ENCODE results near the gene DEDD2.

The DEDD2 gene

DNA sequence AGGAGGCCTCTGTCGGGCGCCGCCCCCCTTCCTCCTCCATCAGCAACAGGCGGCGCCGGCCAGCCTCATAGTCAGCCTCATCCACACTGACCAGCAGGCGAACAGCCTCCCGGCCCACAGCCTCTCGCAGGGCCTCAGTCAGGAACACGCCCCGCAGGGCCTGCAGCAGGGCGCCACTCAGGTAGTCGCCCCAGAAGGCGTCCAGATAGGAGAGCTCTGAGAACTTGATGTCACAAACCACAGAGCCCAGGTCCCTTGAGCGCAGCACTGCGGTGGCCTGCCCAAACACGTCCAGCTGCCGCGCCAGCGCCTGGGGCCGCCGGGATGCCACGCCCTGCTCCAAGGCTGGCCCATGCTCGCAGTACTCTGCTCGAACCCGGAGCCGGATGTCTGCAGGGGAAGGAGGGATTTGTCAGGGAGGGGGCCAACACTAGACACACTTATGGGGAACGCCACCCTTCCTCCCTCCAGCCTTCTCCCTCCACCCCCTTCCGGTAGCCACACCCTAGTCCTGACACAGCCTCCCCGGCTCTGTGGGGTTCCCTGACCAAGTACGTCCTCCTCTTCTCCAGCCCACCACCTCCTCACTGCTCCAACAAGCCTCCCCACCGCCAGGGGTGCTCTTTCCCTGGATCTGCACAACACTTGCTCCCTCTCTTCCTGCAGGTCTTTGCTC is 17.9 kb downstream of the DEDD2 start:
- no peak for DNase-seq (ENCODE audit: low read depth in 3 of 3)

DNA sequence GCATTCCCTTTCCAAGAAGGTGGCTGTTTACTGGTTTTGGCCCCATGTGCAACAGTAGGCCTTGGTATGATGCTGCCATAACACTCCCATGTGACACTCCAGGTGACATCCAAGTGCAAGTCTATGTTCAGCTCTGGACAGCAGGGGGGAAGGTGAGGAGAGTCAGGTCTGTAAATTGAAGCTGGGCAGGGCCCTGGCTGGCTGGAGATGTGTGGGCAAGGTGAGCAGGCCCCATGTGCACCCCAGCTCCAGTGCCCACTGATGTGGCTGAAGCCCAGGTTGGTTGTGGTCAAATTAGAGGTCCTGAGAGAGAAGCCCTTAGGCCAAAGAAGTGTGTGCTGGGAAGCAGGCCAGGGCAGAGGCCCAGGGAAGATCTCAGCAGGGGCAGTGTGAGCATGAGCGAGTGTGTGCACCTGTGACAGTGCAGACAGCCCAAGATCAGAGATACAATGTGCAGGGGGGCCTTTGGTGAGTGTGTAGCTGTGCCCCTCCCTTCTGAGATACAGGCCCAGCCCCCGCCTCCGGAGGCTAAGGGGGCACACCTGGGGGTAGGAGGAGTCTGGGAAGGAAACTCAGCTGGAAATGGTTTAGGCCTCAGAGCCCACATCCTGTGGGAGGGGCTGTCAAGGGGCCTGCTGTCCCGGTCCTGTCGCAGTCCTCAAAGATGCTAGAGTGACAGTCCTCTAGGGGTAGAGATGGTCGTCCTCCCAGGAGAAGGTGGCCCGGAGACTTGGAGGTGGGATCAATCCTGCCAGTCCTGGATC is 18.6 kb downstream of the DEDD2 start:
- peak in 1 of 3 experiments; percentile 31 for DNase-seq (ENCODE audit: low read depth in 3 of 3)

DNA sequence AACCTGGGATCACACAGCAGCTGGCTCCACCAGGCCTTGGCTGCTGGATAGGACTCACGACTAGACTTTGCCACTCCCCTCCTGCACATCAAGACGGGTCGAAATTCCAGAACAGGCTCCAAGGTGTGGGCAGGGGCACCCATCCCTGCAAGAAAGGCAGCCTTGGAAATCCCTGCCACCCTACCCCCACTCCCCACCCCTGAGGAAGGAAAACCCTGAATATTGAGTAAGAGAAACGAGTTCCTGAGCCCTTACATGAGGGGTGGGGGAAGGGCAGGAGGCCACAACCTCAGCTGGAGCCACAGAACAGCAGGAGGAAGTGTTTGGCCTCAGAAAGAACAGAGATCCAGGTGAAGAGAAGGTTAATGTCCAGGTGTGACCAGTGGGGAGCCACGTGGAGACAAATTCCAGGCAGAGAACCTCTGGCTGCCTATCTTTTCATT is 20.1 kb downstream of the DEDD2 start:
- DNase-seq (ENCODE audit: low read depth in 3 of 3), result no peak

DNA sequence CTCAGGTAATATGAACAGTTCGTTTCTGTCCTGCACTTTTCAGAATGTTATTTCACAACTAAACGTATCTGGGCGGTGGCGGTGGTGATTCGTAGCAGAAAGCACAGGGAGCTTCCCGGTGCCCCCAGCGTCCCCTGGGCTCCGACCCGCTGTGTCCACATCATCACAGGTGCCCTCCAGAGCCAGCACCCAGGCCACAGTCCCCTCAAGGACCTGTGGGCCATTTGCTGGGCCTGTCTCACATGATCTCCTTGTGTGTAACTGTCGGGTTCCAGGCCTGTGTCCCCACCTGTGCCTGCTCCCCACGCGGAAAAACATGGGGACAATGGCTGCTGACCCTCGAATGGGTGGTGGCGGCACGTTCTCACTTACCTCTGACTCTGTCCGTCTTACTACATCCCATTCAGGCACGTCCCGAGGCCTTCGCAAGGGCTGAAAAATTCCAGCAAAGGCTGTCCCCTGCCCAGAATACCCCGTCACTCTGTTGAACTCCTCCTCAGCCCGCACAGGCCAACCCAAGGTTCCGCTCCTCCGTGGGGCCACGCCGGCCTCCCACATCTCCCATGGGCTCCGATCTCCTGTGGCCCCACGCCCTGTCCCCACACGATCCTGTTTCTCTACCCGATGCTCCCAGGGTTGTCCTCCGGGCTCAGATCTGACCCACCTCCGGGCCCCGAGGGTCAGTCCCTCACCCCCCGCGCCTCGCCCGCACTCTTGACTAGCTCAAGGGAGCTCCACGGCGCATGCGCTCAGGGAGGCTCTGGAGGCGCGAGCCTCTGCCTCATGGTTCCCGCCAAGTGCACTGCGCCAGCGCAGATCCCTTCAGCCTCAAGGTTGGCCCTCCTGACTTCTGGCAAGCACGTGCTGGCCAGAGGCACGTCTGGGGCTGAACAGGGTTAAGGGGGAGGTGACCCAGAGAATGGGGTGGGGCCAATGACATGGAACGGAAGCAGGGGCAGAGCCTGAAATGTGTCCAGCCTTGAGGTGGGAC is 21.2 kb downstream of the DEDD2 start:
- DNase-seq (ENCODE audit: low read depth in 3 of 3), result no peak

DNA sequence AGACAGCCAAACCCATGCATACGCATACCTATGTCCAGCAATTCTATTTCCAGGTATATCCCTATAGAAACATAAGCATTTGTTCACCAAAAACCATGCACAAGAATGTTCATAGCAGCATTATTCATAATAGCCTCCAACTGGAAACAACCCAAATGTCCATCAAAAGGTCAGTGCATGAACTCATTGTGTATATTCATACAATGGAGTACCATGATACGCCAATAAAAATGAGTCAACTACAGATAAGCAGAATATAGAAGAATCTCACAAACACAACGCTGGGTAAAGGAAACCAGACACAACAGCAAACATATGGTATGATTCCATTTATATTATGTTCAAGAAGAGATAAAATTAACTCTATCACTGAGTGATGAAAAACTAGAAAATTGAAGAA is 23.8 kb downstream of the DEDD2 start:
- DNase-seq (ENCODE audit: low read depth in 3 of 3), result no peak

DNA sequence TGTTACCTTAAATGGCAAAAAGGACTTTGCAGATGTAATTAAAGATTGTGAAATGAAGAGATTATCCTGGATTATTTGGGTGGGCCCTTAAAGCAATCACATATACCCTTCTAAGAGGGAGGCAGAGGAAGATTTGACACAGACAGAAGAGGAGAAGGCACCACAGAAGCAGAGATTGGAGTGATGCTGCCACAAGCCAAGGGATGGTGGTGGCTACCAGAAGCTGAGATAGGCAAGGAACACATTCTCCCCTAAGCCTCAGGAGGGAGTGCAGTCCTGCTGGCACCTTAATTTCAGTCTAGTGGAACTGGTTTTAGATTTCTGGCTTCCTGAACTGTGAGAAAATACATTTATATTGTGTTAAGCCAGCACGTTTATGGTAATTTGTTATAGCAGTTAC is 24.2 kb downstream of the DEDD2 start:
- no peak for DNase-seq (ENCODE audit: low read depth in 3 of 3)

DNA sequence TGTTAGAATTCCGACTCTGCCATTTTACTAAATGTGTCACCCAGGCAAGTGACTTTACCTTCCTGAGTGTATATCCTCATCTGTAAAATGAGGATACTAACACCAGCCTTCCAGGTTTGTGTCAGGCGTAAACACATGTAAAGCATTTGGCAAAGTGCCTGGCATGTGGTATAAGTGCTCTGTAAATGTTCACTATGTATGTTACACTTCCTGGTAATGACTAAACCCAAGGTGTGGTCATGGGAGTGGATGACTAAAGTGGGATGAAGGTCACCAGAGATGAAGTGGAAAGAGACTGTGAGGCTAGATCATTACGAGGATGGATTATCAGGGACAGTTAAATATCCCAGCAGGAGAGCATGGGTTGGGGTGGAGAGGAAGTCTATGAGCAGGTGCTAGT is 25.6 kb downstream of the DEDD2 start:
- DNase-seq (ENCODE audit: low read depth in 3 of 3), result no peak

DNA sequence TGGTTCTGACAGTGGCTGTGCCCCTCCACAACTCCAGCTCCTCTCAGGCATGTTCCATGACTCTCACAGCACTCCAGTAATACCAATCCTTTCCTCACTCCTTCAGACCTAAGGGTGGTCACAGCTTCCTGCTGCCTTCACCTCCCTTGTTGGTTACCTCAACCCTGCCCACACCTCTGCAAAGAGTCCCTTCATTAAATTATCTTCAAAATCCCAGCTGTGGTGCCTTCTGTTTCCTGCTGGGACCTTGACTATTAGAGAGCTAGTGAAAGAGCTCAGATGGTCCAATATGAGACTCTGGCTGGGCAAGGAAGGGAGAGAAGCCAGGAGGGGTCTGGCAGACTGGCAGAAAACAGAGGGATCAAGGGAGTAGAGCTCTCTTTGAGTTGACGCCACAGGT is 26.1 kb downstream of the DEDD2 start:
- DNase-seq (ENCODE audit: low read depth in 3 of 3), result no peak

DNA sequence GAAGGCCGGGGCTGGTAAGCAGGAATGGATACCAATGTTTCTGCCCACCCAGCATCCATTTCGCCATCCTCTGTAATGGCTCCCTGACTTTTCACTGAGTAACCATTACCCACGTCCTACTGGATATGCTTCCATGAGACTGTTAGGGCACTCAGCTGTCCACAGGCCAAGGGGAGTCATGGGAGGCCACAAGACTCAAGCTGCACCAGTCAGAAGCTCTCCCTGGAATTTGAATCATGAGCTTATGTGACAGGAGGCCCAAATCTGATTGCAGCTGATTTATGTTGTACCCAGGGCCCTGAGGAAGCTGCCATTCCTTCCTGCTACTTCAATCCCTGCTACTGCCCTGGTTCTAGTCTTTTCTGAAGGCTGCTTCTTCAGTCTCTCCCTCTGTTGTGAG is 28.3 kb downstream of the DEDD2 start:
- no peak for DNase-seq (ENCODE audit: low read depth in 3 of 3)

DNA sequence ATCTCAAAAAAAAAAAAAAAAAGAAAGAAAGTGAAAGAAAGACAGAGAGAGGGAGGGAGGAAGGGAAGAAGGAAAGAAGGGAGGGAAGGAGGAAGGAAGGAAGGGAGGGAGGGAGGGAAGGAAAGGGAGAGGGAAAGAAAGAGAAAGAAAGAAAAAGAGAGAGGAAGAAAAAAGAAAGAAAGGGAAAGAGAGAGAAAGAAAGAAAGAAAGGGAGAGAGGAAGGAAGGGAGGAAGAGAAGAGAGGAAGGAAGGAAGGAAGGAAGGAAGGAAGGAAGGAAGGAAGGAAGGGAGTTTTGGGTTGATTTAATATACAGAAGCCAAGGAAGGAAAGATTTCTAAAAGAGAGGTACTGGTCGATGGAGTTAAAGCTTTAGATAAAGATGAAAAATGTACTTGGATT is 28.8 kb downstream of the DEDD2 start:
- no peak for DNase-seq (ENCODE audit: low read depth in 3 of 3)

DNA sequence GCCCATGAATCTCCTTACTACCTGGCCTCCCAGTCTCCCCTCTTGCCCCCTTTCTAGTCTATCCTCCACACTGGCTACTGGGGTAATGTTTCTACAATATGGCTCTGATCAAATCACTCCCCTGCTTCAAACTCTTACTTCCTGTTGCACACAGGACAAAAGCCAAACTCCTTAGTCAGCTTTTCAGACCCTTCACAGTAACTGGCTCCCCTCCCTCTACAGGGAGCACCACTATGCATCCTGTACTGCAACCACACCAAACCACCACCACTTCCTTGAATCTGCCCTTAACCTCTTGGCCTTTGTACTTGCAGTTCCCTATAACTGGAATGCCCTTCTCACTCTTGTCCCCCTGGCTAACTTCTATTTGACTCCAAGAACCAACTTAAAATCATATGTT is 32.2 kb downstream of the DEDD2 start:
- no peak for DNase-seq (ENCODE audit: low read depth in 3 of 3)

DNA sequence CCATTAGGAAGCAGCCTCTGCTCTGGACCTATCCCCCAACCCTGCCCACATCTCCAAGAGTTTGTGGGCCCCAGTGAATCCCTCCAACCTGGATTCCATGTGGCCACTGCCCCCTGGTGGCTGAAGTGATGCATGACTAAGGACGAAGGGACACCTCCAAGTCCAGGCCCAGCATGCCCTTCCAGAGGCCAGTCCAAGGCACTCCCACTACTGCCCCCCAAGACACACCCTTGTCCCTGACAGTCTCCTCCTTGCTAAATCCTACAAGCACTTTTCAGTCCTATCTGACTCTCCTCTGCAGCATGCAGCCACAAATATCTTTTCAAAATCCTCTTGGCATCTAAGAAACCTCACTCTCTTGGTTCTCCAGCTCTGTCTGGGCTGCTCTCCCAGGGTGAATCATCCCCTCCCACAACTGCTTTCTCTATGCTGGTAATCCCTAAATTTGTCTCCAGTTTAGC is 33.0 kb downstream of the DEDD2 start:
- peak; percentile 48 to 57 (median 53) for DNase-seq (ENCODE audit: low read depth in 3 of 3)

DNA sequence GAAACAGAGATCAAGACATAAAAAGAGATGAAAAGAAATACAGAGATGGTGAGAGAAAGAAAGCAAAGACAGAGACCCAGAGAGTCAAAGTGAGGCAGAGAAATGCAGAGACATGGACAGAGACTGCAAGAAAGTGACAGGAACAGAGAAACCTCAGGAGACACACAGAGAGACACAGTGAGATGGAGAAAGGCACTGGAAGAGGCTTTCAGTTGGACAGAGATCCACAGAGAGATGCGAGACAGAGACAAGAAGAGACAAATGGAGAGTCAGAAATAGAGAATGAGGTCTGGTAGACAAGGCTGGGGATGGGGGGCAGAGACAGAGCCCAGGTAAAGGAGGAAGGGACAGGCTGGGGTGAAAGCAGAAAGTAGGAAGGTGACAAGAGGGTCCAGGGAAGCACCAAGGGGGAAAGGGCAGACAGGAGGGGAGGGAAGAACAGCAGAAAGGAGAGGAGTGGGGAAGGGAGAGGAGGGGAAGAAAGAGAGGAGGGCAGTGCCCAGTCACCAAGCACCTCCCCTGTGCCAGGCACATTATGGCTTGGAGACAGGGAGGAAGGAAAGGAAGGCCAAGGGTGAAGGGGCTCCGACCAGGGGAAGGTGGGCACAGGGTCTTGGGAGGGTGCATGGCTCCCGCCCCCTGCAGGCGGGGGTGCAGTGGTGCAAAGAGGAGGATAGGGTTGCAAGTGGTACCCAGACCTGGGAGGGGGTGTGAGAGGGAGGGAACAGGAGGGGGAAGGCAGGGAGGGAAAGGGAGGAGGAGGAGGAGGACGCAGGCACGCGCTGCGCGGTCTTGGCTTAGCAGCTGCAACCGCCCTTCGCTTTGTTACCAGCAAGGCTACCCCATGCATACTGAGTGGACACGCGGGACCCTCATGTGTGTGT is 38.4 kb downstream of the DEDD2 start:
- no peak for DNase-seq (ENCODE audit: low read depth in 3 of 3)

DNA sequence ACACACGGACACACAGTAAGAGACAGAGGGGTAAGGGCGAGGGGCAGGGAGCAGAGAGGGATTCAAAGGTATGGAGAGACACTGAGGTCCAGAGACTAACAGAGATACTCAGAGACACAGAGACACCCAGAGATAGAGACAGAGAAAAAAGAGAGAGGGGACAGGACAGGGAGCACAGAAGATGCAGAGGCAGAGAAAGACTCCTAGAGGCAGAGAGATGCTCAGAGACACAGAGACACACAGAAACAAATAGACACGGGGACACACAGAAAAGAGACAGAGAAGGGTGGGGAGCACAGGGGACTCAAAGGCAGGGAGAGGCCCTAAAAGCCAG is 39.8 kb downstream of the DEDD2 start:
- DNase-seq (ENCODE audit: low read depth in 3 of 3), result no peak

DNA sequence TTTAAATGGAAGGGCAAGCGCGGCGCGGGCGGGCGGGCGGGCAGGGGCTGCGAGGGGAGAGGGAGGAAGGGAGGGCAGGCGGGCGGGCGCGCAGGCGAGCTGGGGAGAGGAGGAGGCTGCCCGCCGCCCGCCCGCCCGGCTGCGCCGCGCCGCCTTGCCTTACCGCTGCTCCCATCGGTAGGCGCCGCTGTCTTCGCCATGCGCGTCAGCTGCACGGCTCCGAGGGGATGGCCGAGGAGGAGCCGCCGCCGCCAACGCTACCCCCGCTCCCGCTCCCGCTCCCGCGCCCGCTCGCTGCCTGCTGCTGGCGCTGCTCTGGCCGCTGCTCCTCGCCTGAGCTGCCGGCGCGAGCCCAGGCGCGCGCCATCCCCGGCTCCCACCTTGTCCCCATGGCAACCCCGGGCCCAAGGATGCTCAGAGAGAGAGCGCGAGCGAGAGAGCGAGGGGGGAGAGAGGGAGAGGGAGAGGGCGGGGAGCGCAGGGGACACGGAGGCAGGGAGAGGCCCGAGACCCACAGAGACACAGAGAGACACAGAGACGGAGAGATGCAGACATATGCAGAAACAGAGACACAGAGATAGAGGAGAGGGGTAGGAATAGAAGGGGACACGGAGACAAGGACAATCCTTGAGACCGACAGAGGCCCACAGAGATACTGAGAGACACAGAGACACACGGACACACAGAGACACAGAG is 40.3 kb downstream of the DEDD2 start:
- DNase-seq (ENCODE audit: low read depth in 3 of 3), result peak; percentile 61 to 66 (median 61)

DNA sequence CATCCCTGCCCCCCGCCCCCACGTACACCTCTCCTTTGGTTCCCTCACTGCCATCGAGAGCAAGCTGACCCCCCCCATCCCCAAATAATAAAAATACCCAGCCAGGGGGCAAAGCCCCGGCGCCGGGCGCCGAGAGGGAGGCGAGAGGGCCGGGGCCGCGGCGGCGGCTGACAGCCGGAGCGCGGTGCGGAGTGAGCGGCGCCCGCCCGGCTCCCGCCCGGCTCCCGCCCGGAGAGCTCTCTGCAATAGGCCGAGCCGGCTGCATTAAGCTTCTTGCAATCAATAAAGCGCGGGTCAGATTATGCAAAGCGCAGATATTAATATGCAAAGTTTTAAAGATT is 40.9 kb downstream of the DEDD2 start:
- DNase-seq (ENCODE audit: low read depth in 3 of 3), result no peak

DNA sequence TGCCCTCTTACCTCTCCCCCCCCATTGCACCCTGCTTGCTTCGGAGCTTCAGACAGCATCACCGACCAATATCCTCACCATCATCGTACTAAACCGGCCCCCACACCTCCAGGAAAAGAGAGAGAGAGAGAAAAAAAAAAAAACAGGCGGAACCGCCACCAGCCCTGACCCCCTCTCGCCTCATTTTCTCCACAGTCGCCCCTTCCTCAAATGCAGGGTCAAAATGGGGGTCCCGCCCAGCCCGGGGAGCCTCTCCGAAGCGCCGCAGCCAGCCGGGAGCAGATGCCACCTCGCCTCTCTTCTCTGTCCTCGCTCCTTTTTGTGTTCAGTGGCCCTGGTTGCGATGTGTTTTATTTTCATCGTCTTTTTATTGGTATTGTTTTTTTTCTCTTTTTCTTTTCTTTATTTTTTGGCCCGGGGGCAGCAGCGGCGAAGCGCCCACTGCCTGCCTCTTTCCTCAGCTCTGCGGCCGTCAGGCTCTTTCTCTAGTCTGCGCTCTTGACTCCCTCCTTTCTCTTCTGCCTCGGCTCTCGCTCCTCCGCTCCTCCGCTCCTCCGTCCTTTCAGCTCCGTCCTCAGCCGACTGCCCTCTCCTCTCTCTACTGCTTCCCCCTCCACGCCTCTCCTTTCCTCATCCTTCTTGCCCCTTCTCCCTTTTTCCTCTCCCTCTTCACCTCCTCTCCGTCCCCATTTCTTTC is 41.4 kb downstream of the DEDD2 start:
- no peak for DNase-seq (ENCODE audit: low read depth in 3 of 3)

DNA sequence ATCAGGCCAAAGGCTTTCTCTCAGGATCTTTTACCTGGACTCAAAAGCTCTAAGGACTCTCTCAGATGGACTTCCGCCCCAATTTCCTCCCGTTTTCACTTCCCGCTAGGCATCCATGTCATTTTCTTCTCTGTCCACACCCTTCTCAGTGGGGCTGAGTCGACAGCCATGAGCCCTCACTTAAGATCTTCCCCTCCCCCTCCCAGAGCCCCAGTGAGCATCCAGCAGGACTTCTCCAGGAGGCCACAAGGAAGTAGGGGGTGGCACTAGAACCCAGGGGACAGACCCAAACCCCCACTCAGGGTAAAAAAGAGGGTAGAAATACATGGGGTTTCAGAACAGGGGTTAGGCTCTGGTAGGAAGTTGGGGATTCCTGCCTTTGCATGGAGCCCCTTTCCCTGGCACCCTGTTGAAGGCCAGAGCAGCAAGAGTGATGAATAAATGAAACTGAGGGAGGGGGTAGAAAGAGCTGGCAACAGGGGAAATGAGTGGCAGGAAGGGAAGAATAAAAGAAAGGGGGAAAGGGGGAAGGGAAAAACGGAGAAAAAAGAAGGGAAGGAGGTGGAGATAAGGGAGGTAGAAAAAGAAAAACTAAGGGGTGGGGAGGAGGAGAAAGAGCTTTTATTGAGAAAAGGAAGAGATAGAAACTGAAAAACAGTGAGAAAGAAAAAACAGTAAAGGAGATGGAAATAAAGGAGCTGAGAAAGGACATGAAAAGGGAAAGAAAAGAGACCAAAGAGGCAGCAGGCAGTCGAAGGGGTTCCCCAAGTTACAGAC is 42.3 kb downstream of the DEDD2 start:
- no peak for DNase-seq (ENCODE audit: low read depth in 3 of 3)

DNA sequence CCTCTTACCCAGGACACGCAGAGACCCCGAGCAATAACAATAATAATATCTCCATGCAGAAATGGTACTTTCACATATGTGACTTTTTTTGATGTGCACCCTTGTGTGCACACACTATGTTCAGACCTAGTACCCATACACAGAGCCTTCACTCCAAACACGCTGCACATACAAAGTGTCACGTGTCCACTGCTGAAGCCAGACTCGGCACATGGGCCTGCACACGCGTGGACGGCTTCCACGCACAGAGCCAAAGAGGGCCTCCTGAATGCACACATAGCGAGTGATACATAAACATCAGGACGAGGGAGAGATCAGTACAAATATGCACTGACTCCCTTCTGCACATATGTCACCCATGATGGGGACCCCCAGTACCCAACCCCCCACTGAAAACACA is 43.3 kb downstream of the DEDD2 start:
- DNase-seq (ENCODE audit: low read depth in 3 of 3), result no peak
